H1 (cell line): Measurements from ENCODE around the gene CRISPLD2.

Source experiments
- EZH2 ChIP-seq: fragments of 200-600 bp; sonication (generic); IDR thresholded peaks from 2 replicates; pipeline ENCODE4 v1.7.1; 2012; ENCODE audit warnings: low read depth, mild to moderate bottlenecking, moderate library complexity, low read length, inconsistent platforms; ENCODE audit not compliant: severe bottlenecking
- POLR2A ChIP-seq, 2 experiments: IDR thresholded peaks; 1 replicate in 1 of 2; 2 replicates in 1 of 2; pipeline ENCODE4 v1.6.1; 2011; ENCODE audit warnings: low read depth in 2 of 2, low read length in 2 of 2, mild to moderate bottlenecking in 2 of 2; ENCODE audit errors: control extremely low read depth in 1 of 2
- POLR2AphosphoS5 ChIP-seq: IDR thresholded peaks from 2 replicates; pipeline ENCODE4 v1.6.1; 2011; ENCODE audit warnings: low read depth, low read length
- SAP30 ChIP-seq: fragments of 300-600 bp; sonication (generic); IDR thresholded peaks from 2 replicates; pipeline ENCODE4 v1.7.1; 2012; ENCODE audit warnings: low read length, moderate library complexity, mild to moderate bottlenecking, inconsistent platforms; ENCODE audit not compliant: insufficient read depth, insufficient replicate concordance

DNA sequence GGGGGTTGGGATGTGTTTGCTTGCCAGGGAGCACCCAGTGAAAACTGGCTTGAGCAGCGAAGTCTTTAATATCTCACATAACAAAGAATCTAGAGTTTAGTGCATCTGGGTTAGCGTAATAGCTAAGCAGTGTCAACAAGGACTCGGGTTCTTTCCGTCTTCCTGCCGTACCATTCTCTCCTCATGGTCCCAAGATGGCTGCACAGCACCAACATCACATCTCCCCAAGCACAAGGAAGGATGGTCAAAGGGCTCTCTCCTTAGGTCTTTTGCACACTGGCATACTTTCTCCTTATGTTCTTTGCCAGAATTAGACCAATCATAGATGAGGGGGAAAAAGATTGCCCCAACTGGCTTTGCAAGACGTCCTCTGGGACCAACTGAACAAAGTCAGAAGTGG lies 30.9 kb downstream of the CRISPLD2 start:
- no peak for TF ChIP-seq POLR2A (IDR thresholded peaks at IDR 0.05; ENCODE audit: control extremely low read depth in 1 of 2, low read depth in 2 of 2, low read length in 2 of 2)
- TF ChIP-seq POLR2AphosphoS5 = no peak
- TF ChIP-seq SAP30 = no peak
- TF ChIP-seq EZH2 = no peak
